HG03432 (cell line): Measurements from ENCODE around the gene RALGAPB.

Experiments used
- ATAC-seq: cut with Tn5 transposase; IDR thresholded peaks from one replicate; pipeline ENCODE4 v1.9.1; 2021; ENCODE audit warnings: mild to moderate bottlenecking, moderate library complexity; ENCODE audit not compliant: unreplicated experiment

The RALGAPB gene

DNA sequence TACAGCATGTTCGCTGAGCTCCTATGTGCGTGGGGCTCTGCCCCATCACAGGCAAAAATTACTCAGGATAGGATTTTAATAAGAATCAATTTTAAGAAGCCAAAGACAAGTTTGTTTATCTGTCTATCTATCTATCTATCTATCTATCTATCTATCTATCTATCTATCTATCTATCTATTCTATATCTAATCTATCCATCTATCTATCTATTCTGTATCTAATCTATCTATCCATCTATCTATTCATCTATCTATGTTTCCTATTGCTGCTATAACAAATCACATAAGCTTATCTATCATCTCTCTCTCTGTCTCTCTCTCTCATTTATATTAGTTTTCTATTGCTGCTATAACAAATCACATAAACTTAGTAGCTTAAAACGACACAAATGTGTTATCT is 130.6 kb downstream of the RALGAPB start:
- ATAC-seq = no peak

DNA sequence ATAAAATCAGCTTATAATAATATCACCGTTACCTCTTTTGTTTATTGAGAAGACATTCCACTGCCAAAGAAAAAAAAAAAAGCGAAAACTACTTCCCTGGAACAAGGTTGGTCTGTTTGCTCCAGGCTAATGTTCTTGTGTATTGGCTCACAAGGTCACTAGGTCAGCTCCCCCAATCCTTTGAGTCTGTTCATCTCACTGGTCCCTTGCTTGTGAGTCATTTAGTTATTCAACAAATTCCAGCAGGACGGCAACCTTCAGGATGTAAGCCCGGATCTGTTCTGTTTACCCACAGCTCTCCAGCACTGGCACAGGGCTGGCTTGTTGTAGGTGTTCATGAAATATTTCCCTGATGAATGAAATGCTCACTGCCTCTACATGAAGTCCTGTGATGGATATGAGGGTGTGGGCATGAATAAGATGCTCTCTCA is 132.2 kb downstream of the RALGAPB start:
- ATAC-seq = no peak

- no peak for ATAC-seq
These were observed 134.7 kb downstream of the RALGAPB start for GRCh38 chr20:38607351-38607750.

GRCh38 chr20:38608188-38608587 is 135.5 kb downstream of the RALGAPB start:
- no peak for ATAC-seq

DNA sequence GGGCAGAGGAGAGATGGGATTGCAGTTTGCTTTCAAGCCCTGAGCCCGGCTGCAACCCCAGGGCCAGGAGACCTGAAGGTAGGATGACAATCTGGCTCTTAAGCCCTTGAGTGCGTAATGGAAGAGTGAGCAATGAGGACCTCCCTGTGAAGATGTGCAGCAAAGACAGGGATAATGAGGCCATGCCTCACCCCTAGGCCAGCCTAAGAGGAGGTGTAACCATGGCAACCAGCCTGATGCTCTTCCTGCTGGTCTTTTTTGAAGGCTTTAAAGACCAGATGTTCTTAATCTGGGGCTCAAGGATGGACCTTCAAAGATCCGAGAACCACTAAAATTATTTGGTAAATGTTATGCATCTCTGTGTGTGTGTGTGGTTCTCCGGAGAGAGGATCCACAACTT is 137.2 kb downstream of the RALGAPB start:
- ATAC-seq = no peak

GRCh38 chr20:38610521-38610920 is 137.9 kb downstream of the RALGAPB start:
- ATAC-seq = no peak

- ATAC-seq = no peak
These were observed 140.3 kb downstream of the RALGAPB start for GRCh38 chr20:38612751-38613515.

DNA sequence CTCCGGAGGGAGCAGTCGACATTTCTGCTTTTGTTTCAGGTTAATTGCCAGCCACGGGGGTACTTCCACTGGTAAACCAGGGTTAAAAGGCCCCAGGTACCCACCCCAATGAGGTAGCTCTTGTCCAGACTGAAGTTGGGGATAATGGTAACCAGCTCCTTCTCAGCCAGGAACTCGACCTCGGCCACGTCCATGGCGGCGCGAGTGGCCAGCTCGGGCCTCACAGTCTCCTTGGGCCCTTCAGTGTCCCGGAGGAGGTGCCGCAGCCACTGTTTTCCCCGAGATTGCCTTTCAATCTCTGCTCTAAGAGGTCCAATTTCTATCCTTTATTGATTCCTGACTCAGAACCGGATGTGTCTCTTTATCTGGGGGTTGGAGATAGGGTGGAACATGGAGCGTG is 142.6 kb downstream of the RALGAPB start:
- no peak for ATAC-seq

GRCh38 chr20:38616457-38616856 is 143.8 kb downstream of the RALGAPB start:
- no peak for ATAC-seq

DNA sequence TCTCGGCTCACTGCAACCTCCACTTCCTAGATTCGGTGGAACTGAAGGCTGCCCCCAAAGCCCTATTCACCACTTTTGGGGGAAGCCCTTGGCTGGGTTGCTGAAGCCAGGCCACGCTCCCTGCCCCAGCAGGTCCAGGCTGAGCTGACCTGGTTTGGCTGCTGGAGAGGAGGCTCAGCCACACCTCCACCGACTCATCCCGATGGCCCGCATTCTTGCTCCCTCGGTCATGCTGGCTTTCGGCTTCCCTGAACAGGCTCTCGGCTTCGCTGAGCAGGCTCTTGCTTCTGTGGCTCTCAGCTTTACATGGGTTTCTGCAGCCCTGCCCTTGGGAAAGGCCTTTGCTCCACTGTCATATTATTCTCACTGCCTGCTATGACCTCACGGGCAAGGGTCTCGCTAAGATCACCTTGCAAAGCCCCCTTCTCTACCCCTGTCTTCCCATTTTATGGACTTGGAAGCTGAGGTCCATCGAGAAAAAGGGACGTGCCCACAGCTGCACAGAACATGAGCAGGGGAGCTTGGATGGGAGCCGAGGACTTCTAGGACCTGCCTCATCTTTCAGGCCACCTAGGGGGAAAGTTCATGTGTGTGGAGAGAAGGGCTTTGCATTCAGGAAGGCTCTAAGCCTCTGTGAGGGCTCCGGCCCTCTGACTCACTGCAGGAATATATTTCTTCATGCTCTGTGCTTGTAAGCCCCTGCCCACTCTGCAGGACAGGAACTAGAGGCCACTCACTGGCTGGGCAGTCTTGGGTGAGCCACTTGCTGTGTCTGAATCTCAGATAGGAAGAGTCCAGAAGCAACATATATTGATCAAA is 144.6 kb downstream of the RALGAPB start:
- ATAC-seq = no peak

- no peak for ATAC-seq
These were observed 145.2 kb downstream of the RALGAPB start for GRCh38 chr20:38617830-38618196.

- ATAC-seq = no peak
These were observed 147.8 kb downstream of the RALGAPB start for GRCh38 chr20:38620441-38620840.

- ATAC-seq = no peak
These were observed 150.4 kb downstream of the RALGAPB start for GRCh38 chr20:38623061-38623460.

- no peak for ATAC-seq
These were observed 151.4 kb downstream of the RALGAPB start for GRCh38 chr20:38624084-38624483.

DNA sequence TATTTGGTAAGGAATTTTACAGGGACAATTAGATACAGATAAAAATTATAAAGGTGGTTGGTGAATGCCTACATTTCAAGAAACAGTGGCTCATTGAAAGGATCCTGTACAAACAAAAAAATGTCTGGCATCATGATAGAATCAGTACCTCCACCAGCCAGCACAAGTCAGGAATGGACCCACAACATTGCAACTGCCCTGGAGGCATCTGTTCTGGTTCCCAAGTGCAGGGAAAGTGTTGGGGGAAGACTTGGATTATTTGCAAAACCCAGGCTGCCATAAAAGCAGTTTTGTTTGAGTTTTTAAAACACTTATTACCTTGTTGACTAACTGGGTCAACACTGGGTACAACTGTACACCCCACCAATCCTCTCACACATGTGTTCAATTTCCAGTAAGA is 153.3 kb downstream of the RALGAPB start:
- ATAC-seq = no peak

DNA sequence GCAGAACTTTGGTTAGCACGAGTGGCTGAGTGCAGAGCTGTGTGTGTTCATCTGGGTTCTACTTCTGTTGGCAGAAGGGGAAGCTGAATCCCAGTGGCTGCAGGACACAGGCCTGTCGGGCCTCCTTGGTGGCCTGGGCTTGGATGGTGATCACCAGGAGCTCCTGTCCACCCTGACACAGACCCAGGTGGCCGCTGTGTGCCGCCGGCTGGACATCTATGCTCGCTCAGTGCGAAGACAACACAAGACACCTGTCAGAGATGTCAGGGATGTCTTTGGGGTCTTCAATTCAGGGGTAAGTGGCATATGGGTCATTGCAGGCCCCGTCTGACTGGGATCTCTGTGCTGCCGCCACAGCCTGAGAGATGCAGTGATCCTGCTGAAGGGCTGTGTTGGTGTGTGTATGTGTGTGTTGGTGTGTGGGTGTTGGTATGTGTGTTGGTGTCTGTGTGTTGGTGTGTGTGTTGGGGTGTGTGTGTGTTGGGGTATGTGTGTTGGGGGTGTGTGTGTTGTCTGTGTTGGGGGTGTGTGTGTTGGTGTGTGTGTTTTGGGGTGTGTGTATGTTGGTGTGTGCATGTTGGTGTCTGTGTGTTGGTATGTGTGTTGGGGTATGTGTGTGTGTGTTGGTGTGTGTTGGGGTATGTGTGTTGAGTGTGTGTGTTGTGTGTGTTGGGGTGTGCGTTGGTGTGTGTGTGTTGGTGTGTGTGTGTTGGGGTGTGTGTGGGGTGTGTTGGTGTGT is 154.4 kb downstream of the RALGAPB start:
- no peak for ATAC-seq
